GM12801 (cell line): ENCODE measurements around the gene SMG6.

Experiments
- TF ChIP-seq, protein P1 (sequence below): IDR thresholded peaks from one replicate; pipeline ENCODE4 v1.5.1; 2011; ENCODE audit warnings: control low read depth; ENCODE audit not compliant: insufficient read length; ENCODE audit errors: extremely low read depth

SMG6 gene

DNA sequence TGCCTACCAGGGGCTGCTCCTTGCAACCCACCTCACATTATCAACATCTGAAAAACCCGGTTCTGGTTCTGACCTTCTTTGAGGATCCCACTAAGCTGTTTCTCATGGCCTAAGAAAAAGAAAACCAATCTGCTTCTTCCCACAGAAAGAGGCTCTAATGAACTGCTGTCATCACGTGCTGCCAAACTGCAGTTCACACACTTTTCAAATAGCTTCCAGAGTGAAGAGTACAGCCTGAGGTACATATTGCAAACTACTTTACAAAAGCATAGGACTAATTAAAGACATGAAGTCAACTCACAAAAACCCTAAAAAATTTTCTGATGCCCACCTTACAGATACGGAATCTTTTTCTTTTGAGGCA, 36.7 kb downstream of the SMG6 start:
- TF ChIP-seq, protein P1, sequence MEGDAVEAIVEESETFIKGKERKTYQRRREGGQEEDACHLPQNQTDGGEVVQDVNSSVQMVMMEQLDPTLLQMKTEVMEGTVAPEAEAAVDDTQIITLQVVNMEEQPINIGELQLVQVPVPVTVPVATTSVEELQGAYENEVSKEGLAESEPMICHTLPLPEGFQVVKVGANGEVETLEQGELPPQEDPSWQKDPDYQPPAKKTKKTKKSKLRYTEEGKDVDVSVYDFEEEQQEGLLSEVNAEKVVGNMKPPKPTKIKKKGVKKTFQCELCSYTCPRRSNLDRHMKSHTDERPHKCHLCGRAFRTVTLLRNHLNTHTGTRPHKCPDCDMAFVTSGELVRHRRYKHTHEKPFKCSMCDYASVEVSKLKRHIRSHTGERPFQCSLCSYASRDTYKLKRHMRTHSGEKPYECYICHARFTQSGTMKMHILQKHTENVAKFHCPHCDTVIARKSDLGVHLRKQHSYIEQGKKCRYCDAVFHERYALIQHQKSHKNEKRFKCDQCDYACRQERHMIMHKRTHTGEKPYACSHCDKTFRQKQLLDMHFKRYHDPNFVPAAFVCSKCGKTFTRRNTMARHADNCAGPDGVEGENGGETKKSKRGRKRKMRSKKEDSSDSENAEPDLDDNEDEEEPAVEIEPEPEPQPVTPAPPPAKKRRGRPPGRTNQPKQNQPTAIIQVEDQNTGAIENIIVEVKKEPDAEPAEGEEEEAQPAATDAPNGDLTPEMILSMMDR: no peak

DNA sequence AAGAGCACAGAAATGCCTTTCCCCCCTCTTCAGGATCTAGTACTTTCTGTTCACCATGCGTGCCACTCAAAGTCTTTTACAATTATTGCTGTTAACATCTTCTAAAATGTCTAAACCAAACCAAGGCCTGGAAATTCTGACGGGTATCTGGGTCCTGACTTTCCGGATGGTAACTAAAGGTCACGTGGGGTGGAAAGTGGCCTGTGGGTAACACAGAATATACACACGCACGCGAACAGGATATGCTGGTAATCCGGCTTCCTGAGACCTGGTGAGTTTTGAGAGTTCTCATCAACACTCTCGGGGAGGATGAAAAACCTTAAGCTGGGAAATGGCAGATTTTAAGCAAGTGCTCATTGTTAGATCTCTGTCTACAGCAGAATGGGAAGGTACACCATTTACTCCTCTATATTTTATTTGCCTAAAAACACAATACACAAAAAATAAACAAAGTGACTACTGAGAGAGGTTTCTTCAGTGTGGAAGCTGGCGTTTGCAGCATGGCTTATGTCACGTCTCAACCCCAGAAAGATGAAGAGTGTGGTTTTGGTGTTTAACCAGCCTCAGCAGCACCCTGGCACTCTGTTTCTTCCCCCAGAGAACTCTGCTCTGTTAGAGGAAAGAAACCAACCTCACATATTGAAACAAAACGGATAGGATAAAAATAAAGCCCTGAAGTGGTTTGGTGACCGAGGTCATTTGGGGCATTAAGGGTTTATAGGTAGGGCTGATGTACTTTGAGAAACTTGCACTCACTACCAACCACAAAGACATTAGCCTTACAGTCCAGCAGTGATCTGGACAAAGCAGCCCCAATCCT, 37.3 kb downstream of the SMG6 start:
- TF ChIP-seq, protein P1: no peak

DNA sequence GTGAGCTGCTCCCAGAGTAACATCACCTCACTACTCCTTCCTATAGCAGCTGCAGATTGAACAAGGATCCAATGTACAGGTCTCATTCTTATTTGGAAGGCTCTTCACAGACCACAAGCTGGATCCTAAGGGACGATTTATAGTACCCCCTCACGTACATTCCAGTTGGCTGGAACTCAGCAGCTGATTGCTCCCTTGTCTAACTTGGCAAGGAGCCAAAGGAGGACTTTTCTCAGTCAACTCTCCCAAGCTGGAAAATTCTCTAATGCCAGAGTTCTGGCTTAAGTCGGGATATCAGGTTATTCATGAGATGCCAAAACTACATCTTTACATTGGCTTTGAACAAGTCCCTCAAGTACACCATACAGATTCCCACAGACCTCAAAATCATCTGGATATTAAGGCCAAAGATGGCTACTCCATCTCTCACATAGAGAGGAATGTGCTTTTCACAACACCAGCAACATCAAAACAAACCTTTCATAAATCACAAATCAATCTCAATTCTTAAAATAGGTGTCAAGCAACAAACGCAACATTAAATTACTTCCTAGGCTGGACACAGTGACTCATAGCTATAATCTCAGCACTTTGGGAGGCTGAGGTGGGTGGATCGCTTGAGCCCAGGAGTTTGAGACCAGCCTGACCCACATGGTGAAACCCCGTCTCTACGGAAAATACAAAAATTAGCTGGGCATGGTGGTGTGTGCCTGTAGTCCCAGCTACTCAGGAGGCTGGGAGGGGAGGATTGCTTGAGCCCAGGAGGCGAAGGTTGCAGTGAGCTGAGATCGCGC, 39.3 kb downstream of the SMG6 start:
- TF ChIP-seq, protein P1: no peak

DNA sequence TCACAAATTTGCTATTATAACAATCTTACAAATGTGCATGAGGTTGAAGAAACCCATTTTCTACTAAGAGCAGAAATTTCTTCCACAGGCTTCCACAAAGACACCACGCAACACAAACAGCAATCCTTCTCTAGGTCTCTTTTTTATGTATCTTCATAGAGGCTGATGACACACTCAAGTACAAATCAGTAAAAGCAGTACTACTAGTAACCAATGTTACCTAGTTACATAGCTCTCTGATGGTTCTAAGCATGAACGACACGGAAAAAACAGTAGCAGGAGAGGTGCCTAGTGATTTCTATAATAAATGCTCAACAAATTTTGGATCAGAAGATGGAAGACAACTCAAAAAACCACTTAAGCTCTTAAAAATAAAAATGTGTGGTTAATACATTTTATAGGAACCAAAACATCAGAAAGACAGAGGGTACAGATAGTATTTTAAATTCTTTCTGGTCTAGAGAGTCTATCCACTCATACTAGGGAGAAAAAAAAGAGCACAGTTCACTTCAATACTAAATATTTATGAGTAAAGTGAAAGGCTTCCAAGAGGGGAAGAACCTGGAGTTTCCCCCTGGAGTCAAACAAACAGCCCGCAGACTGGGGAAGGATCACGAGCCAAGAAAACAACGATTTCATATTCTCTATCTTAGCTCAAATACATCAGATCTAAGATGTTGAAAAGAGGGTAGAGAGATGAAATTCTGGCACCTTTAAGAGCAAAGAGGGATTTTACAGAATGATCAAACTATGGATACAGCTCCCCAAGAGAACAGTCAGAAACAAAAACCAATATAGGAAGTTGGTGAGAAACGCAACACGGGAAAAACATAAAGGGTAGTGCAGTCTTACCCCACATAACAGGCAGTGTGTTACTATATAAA, 40.2 kb downstream of the SMG6 start:
- TF ChIP-seq, protein P1: no peak

DNA sequence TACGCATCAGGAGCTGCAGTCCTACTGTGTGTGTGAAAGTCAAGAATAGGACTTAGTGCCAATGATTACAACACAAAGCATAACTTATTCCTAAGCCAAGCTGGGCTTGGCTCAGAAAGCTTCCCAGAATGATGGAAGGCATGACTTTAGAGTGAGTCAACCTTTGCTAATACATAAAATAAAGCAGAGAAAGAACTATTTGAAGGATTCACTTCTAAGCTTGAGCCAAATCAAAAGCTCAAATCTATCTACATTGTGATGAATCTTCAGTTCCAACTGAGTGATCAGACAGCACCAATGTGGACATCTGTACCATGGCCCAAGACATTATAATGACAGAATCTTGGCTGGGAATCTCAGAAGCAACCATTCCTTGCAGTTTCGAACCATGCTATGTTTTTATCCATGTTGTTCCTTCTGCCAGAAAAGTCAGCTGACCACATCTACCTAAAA, 41.4 kb downstream of the SMG6 start:
- TF ChIP-seq, protein P1: no peak

DNA sequence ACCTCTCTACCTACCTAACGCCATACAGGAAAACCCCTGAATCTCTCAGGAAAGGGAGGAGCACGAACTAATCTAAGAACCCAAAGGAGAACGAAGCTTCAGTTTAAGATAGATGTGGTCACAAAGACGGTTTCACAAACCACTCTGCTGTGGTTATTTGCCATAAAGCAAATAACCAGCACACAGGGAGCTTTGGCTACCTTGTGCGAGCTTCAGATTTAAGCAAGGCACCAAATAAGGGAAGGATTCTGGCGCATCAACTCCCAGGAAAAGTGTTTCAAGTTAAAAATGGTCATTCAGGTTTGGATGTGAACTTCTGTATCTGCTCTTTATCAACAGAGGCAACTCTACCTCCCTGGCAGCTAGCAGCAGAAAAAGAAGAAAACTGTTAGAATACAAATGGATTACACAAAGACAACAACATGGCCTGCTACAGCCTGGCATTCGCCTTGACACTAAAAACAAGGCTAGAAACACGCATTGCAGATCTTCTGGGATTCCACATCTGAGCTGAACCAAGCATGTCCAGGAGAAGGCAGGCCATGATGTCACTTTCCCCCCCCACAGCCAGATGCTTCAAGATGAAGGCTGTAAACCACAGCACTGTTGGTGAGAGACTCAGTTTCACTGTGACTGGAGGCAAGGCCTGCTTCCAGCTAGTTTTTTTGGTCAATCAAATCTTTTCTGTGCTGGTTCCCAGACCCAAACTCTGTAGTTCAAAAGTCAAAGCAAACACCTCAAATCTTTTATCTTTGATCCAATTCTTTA, 43.6 kb downstream of the SMG6 start:
- TF ChIP-seq, protein P1: no peak
